ENCODE results near the gene DSTN.

The DSTN gene

DNA sequence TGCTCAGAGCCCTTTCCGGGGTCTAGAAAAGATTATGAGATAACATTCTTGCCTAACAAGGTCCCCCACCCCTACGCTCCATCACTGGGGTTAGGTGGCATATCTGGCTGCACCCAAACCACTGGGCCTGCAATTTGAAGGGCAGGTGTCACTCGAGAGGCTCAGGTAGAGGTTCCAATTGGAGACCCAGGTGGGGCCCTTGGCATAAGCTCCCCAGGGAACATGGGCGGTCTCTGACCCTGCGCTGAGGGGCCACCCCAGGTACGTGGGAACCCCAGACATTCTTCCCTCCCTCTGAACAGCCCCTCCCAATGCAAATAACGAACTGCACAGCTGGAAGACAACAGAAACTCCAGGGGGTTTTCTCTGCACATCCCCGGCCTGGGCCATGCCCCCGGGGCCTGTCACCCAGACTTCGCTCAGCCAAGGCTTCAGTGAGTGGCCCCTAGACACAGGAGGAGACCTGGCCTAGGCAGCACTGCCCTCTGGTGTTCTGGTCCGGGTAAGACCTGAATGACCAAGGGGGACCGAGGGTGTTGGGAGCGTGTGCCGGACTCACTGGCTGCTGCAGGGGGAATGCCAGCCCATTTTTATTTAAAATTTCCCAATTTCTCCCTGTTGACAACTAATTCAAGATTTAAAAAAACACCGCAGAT is 47.5 kb downstream of the DSTN start:
- H3K4me3 ChIP-seq (ENCODE audit: low read depth, low read length) = no peak overlapping the region
- TF ChIP-seq, protein P1, sequence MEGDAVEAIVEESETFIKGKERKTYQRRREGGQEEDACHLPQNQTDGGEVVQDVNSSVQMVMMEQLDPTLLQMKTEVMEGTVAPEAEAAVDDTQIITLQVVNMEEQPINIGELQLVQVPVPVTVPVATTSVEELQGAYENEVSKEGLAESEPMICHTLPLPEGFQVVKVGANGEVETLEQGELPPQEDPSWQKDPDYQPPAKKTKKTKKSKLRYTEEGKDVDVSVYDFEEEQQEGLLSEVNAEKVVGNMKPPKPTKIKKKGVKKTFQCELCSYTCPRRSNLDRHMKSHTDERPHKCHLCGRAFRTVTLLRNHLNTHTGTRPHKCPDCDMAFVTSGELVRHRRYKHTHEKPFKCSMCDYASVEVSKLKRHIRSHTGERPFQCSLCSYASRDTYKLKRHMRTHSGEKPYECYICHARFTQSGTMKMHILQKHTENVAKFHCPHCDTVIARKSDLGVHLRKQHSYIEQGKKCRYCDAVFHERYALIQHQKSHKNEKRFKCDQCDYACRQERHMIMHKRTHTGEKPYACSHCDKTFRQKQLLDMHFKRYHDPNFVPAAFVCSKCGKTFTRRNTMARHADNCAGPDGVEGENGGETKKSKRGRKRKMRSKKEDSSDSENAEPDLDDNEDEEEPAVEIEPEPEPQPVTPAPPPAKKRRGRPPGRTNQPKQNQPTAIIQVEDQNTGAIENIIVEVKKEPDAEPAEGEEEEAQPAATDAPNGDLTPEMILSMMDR (IDR thresholded peaks at IDR 0.05; ENCODE audit: control insufficient read depth, extremely low read depth, insufficient read depth) = peak; percentile 80
- no peak for DNase-seq (ENCODE audit: low read depth)

DNA sequence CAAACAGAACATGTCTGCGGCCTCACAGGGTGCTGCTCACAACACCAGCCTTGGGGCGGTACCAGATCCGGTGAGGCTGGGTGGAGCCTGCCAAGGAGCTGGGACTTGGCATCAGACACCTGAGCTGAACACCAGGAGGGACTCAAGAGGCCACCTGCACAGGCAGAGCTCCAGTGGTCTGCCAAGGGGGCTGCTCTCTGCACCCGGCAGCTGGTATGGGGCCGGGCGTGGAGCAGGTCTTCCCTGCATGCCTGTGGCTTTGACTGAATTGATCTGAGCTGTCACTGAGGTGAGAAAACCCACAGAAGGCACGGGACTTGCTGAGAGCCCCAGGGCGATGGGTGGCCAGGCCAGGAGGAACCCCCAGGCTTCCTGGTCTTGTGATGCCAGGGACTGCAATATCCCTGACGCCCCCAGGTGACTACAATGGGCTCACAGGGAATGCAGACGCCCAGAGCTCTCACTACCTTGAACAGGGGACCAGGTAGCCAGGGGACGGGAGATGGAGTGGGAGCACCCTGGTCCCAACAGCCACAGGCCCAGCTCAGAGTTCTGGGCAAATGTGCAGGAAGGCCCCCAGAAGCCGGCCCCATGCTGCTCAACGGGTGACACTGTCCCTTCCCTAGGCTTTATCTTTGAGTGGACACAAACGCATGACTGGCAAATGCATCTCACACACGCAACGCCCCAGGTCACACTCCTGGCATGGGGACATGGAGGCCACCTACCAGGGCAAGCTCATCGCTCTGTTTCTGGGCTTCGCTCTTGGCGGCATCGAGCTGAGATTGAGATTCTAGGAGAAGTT is 48.2 kb downstream of the DSTN start:
- DNase-seq (ENCODE audit: low read depth) = no peak
- TF ChIP-seq, protein P1 (IDR thresholded peaks at IDR 0.05; ENCODE audit: control insufficient read depth, extremely low read depth, insufficient read depth) = no peak

DNA sequence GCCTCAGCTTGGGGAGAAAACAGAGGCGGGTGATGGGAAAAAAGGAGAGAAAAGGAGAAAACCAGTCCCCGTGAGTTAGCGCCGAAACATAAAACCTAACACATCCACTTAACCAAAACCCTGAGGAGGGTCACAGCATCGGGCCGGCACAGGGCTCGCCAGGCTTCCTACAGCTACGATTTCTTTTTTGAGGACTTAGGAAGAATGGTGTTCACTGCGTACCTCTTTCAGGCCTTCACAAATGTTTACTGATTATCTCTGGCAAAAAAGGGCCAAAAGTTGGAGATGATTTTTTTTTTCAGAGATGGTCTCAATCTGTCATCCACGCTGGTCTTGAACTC is 48.8 kb downstream of the DSTN start:
- no peak overlapping the region for H3K4me3 ChIP-seq (ENCODE audit: low read depth, low read length)
- TF ChIP-seq, protein P1 (IDR thresholded peaks at IDR 0.05; ENCODE audit: control insufficient read depth, extremely low read depth, insufficient read depth) = no peak
- no peak for DNase-seq (ENCODE audit: low read depth)

More for the DNA sequence above, 48.2 kb downstream of the DSTN start:
- no peak overlapping the region for H3K4me3 ChIP-seq (ENCODE audit: low read depth, low read length)

- H3K4me3 ChIP-seq (ENCODE audit: low read depth, low read length) = no peak overlapping the region
- DNase-seq (ENCODE audit: low read depth) = no peak
- TF ChIP-seq, protein P1 (IDR thresholded peaks at IDR 0.05; ENCODE audit: control insufficient read depth, extremely low read depth, insufficient read depth) = no peak
Observed at GRCh38 chr20:17619351-17620093, 49.6 kb downstream of the DSTN start.

GRCh38 chr20:17620371-17621228 is 50.7 kb downstream of the DSTN start:
- TF ChIP-seq, protein P1 (IDR thresholded peaks at IDR 0.05; ENCODE audit: control insufficient read depth, extremely low read depth, insufficient read depth) = no peak
- H3K4me3 ChIP-seq (ENCODE audit: low read depth, low read length) = no peak overlapping the region
- no peak for DNase-seq (ENCODE audit: low read depth)

GRCh38 chr20:17621229-17621968 is 51.5 kb downstream of the DSTN start:
- no peak for DNase-seq (ENCODE audit: low read depth)
- H3K4me3 ChIP-seq (ENCODE audit: low read depth, low read length) = no peak overlapping the region
- TF ChIP-seq, protein P1 (IDR thresholded peaks at IDR 0.05; ENCODE audit: control insufficient read depth, extremely low read depth, insufficient read depth) = no peak
